Measurements from ENCODE around the gene TSPAN10.

Gene TSPAN10

GRCh38 chr17:81635973-81636504, 957 bp upstream of the TSPAN10 start:
- DNase-seq: no peak

- DNase-seq: no peak
Observed at GRCh38 chr17:81638683-81639082, 1.7 kb downstream of the TSPAN10 start.

GRCh38 chr17:81640011-81640410, 3.0 kb downstream of the TSPAN10 start:
- no peak for DNase-seq

GRCh38 chr17:81641825-81642489, 5.0 kb downstream of the TSPAN10 start:
- no peak for DNase-seq

- no peak for DNase-seq
Observed at GRCh38 chr17:81644496-81644895, 7.5 kb downstream of the TSPAN10 start.

GRCh38 chr17:81644976-81645952, 8.3 kb downstream of the TSPAN10 start:
- no peak for DNase-seq

GRCh38 chr17:81646869-81647600, 10.0 kb downstream of the TSPAN10 start:
- peak in 1 of 2 experiments; percentile 17 for DNase-seq

- DNase-seq: peak in 1 of 2 experiments; percentile 29
Observed at GRCh38 chr17:81647640-81648012, 10.6 kb downstream of the TSPAN10 start.

- DNase-seq: no peak
Observed at GRCh38 chr17:81648013-81648706, 11.2 kb downstream of the TSPAN10 start.

- no peak for DNase-seq
Observed at GRCh38 chr17:81648707-81649085, 11.7 kb downstream of the TSPAN10 start.

- DNase-seq: no peak
Observed at GRCh38 chr17:81650951-81651350, 14.0 kb downstream of the TSPAN10 start.

- peak in 1 of 2 experiments; percentile 12 for DNase-seq
Observed at GRCh38 chr17:81651692-81652091, 14.7 kb downstream of the TSPAN10 start.

- no peak for DNase-seq
Observed at GRCh38 chr17:81652906-81653771, 16.1 kb downstream of the TSPAN10 start.

GRCh38 chr17:81655378-81656117, 18.6 kb downstream of the TSPAN10 start:
- no peak for DNase-seq

- no peak for DNase-seq
Observed at GRCh38 chr17:81656118-81656743, 19.2 kb downstream of the TSPAN10 start, which contains the start of gene PDE6G. Gene PDE6G, minus strand, starts transcription at chr17:81656542. Its CDS starts 3,237 bp downstream, at chr17:81653305.

- no peak for DNase-seq
Observed at GRCh38 chr17:81656835-81657234, 19.8 kb downstream of the TSPAN10 start.

GRCh38 chr17:81659038-81659437, 22.0 kb downstream of the TSPAN10 start:
- DNase-seq: peak in 1 of 2 experiments; percentile 66

GRCh38 chr17:81660441-81660840, 23.4 kb downstream of the TSPAN10 start:
- no peak for DNase-seq

- no peak for DNase-seq
Observed at GRCh38 chr17:81662002-81662401, 25.0 kb downstream of the TSPAN10 start.

- no peak for DNase-seq
Observed at GRCh38 chr17:81664051-81664470, 27.1 kb downstream of the TSPAN10 start.
